DOHH2 (cell line): ENCODE measurements around the gene ZNRF3.

Experiments
- CTCF ChIP-seq: fragments of 200-600 bp; sonication (generic); IDR thresholded peaks from one replicate; pipeline ENCODE4 v1.5.1; 2014; ENCODE audit warnings: antibody characterized with exemption, mild to moderate bottlenecking, low read depth, low read length; ENCODE audit not compliant: poor library complexity, severe bottlenecking
- EZH2phosphoT487 ChIP-seq: fragments of 200-600 bp; sonication (generic); IDR thresholded peaks from 2 replicates; pipeline ENCODE4 v1.6.1; 2017; ENCODE audit warnings: borderline replicate concordance, mild to moderate bottlenecking, antibody characterized with exemption, low read length, moderate library complexity, mixed read lengths

GRCh38 chr22:28980326-28980725, 97.0 kb downstream of the ZNRF3 start:
- TF ChIP-seq CTCF, result no peak
- no peak for TF ChIP-seq EZH2phosphoT487
